GM12873 (cell line): ENCODE results near the gene LRRFIP1.

ENCODE experiments used
- CTCF ChIP-seq: IDR thresholded peaks from 2 replicates; pipeline ENCODE4 v1.5.1; 2012; ENCODE audit warnings: low read depth, mild to moderate bottlenecking, moderate library complexity, low read length, control low read depth; ENCODE audit not compliant: insufficient read depth; ENCODE audit errors: missing control alignments

LRRFIP1 gene

GRCh38 chr2:237790353-237790752 is 163.0 kb downstream of the LRRFIP1 start:
- no peak for TF ChIP-seq CTCF

- TF ChIP-seq CTCF = peak; percentile 11
Measured at GRCh38 chr2:237791977-237792727, 164.8 kb downstream of the LRRFIP1 start.

DNA sequence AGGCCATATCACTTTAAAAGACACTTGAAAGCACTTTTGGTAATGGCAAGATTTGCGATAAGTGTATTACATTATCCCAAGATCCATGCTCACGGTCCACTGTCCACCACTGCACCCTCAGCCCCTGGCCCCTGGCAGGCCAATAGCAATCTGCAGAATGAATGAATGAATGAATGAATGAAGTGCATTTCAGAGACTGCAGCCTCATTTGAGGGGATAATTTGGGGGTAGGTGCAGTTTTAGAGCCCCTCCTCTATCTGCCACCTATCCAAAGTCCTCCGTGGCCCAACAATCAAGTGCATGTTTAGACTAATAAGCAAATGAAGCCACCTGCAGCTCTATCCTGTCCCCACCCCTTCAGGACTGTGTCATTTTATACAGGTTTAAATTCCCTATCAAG is 169.9 kb downstream of the LRRFIP1 start:
- TF ChIP-seq CTCF = no peak

DNA sequence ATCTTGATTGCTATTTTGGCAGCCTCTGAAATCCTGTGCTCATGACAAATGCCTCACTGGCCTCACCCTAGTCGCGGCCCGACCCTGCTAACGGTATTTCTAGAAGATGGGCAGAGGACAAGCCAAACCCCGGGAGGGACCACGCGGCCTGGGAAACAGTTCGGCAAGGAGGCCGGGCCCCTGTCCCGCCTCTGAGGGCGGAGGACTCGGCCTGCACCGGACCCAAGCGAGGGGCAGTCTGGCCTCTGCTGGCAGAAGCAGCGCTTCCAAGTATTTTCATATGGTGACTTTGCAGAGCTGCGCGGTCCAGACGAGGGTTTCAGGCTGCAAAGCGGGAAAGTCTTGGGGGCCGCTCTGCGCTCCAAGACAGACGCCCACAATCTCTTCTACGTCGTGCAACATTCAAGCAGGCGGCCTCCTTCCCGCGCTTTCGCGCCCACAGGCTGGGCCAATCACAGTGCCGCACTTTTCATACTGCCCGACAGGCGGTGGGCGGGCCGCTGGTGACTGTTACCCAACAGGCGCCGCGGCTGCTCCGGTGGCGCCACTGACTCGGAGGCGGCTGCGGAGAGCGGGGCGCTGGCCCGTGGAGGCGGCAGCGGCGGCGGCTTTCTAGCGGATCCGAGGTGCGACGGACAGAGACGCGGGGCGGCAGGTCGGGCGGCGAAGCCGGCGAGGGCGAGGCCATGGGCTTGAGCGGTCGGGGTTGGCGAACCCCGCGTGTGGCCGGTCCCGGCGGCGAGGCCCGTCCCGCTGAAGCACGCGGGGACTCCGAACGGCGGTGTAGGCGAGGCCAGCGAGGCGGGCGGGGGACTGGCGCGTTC is 171.1 kb downstream of the LRRFIP1 start, which contains the start of gene RBM44:
Gene RBM44 (plus strand): TSS at position 544 of the 824 bp plus-strand sequence. CDS start 14,831 bp downstream, outside the sequence.
- TF ChIP-seq CTCF = no peak

GRCh38 chr2:237799060-237799428 is 171.7 kb downstream of the LRRFIP1 start:
- no peak for TF ChIP-seq CTCF

- TF ChIP-seq CTCF = no peak
Measured at GRCh38 chr2:237801466-237801865, 174.1 kb downstream of the LRRFIP1 start.

DNA sequence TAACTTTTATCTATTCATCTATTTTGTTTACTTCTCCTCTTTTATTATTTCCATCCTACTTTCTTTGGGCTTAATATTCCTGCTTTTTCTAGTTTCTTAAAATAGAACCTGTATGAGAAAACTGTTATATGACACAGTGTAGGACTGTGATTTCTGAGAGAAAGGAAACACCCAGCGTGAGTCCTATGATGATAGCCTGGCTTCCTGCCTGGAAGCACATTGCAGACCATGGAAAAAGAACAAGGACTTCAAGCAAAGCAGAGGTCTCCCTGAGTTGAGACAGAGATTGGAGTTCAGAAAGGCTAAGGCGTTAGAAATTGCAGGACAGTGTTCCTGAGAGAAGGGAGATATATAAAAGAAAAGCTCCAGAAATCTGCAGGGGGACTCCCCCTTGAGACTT is 178.9 kb downstream of the LRRFIP1 start:
- TF ChIP-seq CTCF = no peak
